ENCODE data around the gene TRMT61B.

Gene TRMT61B

DNA sequence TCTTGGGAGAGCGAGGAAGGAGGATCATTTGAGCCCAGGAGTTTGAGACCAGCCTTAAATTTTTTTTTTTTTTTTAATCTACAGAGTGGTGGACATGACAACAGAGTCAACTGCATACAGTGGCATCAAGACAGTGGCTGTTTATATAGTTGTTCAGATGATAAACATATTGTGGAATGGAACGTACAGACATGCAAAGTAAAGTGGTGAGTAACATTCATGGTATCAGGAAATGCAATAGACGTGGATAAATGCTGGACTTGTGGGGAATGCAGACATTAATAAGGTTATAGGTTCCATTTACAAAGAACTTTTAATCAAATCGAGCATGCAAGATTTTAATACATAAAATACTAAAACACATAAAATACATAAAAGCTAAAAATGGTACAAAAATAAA, 36.3 kb upstream of the TRMT61B start:
- TF ChIP-seq, protein P1, sequence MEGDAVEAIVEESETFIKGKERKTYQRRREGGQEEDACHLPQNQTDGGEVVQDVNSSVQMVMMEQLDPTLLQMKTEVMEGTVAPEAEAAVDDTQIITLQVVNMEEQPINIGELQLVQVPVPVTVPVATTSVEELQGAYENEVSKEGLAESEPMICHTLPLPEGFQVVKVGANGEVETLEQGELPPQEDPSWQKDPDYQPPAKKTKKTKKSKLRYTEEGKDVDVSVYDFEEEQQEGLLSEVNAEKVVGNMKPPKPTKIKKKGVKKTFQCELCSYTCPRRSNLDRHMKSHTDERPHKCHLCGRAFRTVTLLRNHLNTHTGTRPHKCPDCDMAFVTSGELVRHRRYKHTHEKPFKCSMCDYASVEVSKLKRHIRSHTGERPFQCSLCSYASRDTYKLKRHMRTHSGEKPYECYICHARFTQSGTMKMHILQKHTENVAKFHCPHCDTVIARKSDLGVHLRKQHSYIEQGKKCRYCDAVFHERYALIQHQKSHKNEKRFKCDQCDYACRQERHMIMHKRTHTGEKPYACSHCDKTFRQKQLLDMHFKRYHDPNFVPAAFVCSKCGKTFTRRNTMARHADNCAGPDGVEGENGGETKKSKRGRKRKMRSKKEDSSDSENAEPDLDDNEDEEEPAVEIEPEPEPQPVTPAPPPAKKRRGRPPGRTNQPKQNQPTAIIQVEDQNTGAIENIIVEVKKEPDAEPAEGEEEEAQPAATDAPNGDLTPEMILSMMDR (IDR thresholded peaks at IDR 0.05; ENCODE audit: low read depth, low read length), result no peak
- Histone ChIP-seq H3K9me3 (no peaks in the 10 kb centered on the region), H3K36me3 (peaks cover 92% of the 10 kb centered on the region), H3K4me3 (ENCODE audit: low read depth, low read length) (no peak overlapping the region), H3K27me3 (no peaks in the 10 kb centered on the region), H3K4me1 (no peaks in the 10 kb centered on the region)
- DNase-seq, result no peak

DNA sequence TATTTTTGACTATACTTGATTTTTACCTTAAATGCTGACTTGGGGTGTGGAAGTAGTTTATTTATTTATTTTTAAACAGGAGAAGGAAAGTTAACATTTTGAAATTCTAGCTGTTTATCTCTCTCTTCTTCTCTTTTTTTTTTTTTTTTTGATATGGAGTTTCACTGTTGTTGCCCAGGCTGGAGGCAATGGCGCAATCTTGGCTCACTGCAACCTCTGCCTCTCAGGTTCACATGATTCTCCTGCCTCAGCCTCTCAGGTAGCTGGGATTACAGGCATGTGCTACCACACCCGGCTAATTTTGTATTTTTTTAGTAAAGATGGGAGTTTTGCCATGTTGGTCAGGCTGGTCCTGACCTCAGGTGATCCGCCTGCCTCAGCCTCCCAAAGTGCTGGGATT, 35.4 kb upstream of the TRMT61B start:
- Histone ChIP-seq H3K36me3 (peaks cover 92% of the 10 kb centered on the region), H3K27me3 (no peaks in the 10 kb centered on the region), H3K4me3 (ENCODE audit: low read depth, low read length) (no peak overlapping the region), H3K9me3 (no peaks in the 10 kb centered on the region), H3K4me1 (no peaks in the 10 kb centered on the region)
- TF ChIP-seq, protein P1 (IDR thresholded peaks at IDR 0.05; ENCODE audit: low read depth, low read length), result no peak
- DNase-seq, result no peak

DNA sequence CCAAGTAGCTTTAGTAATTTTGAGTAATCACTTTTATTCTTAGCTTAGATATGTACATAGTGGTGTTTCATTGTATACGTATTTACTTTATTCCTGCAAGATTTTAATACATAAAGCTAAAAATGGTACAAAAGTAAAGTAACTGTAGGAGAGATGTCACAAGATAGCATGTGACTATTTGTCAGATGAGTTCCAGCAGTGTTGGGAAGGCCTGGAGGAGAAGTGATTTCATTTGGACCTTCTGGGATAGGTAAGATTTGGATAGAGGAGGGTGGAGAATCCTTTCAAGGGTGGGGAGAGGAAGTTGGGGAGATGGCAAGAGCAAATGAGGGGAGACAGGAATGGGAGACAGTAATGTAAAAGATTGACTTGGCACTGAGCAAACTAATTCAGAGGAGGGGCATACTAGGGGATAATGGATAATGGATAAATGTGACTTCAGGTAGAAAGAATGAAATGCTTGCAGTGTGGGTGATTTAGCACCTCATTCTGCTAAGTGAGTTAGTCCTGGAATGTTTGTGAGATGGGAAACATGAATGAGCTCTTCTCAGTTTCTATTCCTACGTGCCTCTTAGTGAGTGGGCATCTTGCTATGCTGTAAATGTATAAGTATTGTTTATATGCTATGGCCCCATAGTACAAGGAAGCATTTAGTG, 34.8 kb upstream of the TRMT61B start:
- no peaks in the 10 kb centered on the region for H3K27me3 ChIP-seq
- peaks cover 88% of the 10 kb centered on the region for H3K36me3 ChIP-seq
- no peak for DNase-seq
- no peak overlapping the region for H3K4me3 ChIP-seq (ENCODE audit: low read depth, low read length)
- H3K9me3 ChIP-seq, result no peaks in the 10 kb centered on the region
- H3K4me1 ChIP-seq, result no peaks in the 10 kb centered on the region
- TF ChIP-seq, protein P1 (IDR thresholded peaks at IDR 0.05; ENCODE audit: low read depth, low read length), result no peak

DNA sequence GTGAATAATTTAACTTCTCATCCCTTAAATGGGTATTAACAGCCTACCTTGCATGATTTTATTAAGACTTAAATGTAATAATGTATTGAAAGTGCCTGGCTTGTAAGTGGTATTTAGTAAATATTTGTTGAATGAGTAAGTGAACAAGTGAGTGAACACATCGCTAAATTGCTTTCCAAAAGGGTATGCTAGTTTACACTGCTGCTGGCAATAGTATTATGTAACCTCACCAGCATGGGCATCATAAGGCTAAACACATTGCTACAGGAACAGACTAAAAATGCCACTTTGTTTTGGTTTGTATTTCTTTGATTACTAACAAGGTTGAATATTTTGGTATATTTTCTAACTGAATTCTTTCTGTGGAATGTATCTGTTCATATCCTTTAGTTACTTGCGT, 34.2 kb upstream of the TRMT61B start:
- no peak for DNase-seq
- TF ChIP-seq, protein P1 (IDR thresholded peaks at IDR 0.05; ENCODE audit: low read depth, low read length), result no peak
- peaks cover 82% of the 10 kb centered on the region for H3K36me3 ChIP-seq

DNA sequence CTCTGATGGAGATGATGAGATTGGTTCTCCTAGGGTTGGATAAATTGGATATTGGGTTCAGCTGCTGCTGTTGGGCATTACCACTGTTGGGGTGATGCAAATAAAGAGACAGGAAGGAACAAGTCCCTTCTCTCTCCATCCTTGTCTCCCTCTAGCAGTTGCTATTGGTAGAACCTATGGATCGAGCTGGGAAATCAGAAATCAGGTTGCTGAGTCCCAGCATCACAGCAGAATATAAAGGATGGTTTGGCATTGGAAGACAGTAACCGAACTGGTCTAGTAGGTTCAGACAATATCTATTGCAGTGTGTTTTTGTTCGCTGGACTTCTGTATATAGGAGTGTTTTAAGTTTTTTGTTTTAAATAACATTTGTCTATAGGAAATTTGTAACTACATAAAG, 32.5 kb upstream of the TRMT61B start:
- Histone ChIP-seq H3K9me3 (no peaks in the 10 kb centered on the region), H3K36me3 (peaks cover 64% of the 10 kb centered on the region), H3K27me3 (no peaks in the 10 kb centered on the region), H3K4me3 (ENCODE audit: low read depth, low read length) (no peak overlapping the region), H3K4me1 (peaks cover 8% of the 10 kb centered on the region)
- no peak for DNase-seq
- TF ChIP-seq, protein P1 (IDR thresholded peaks at IDR 0.05; ENCODE audit: low read depth, low read length), result no peak

More for the DNA sequence above, 34.2 kb upstream of the TRMT61B start:
- Histone ChIP-seq H3K9me3 (no peaks in the 10 kb centered on the region), H3K4me1 (no peaks in the 10 kb centered on the region), H3K4me3 (ENCODE audit: low read depth, low read length) (no peak overlapping the region), H3K27me3 (no peaks in the 10 kb centered on the region)

DNA sequence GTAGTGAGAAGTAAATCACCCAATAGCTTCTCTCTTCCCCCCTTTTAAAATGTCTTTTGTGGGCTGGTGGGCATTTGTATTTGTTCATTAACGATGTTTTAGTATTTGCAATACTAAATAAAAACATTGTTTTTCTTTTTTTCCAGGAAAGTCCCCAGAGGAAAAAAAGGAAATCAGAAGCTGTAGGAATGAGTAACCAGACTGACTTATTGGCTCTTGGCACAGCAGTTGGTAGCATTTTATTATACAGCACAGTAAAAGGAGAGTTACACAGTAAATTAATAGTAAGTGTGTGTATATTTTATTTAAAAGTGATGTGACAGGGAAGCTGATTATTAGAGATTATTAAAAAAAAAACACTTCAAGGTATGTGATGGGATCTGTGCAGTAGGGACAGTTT, 31.7 kb upstream of the TRMT61B start:
- Histone ChIP-seq H3K4me1 (peaks cover 15% of the 10 kb centered on the region), H3K36me3 (peaks cover 59% of the 10 kb centered on the region), H3K27me3 (no peaks in the 10 kb centered on the region), H3K4me3 (ENCODE audit: low read depth, low read length) (no peak overlapping the region), H3K9me3 (no peaks in the 10 kb centered on the region)
- TF ChIP-seq, protein P1 (IDR thresholded peaks at IDR 0.05; ENCODE audit: low read depth, low read length), result no peak
- no peak for DNase-seq

Data from BE2C (cell line).